Activated T-helper 1 cell treated with anti-CD3 and anti-CD28 coated beads, Interleukin-12 subunit alpha, Interleukin-12 subunit beta, Interleukin-2, Interleukin-4 antibody, amounts not matched to agents 30 ng/mL and 10 ng/mL and 1 ng/mL, durations not matched to agents 14 hours and 24 hours and 36 hours (primary cell): ENCODE results near the gene ADARB2. TPM values are rescaled to one million over a fixed set of nuclear protein-coding genes. Genes with fewer than 3 reads are reported as not detected.

Experiments
- DNase-seq: peaks from one replicate; pipeline ENCODE4 v3.0.0; 2021; ENCODE audit warnings: low spot score
- H3K27ac Mint-ChIP-seq: one replicate; pipeline ENCODE4 v1.8.0; 2021; ENCODE audit warnings: mild to moderate bottlenecking, mixed read lengths
- H3K27me3 Mint-ChIP-seq: one replicate; pipeline ENCODE4 v1.8.0; 2022; ENCODE audit warnings: mild to moderate bottlenecking, moderate library complexity, mixed read lengths; ENCODE audit not compliant: insufficient read depth
- H3K36me3 Mint-ChIP-seq: one replicate; pipeline ENCODE4 v1.8.0; 2021; ENCODE audit warnings: low read depth, mixed read lengths
- H3K4me1 Mint-ChIP-seq: one replicate; pipeline ENCODE4 v1.8.0; 2021; ENCODE audit warnings: low read depth, mixed read lengths
- H3K4me3 Mint-ChIP-seq: one replicate; pipeline ENCODE4 v1.8.0; 2021; ENCODE audit warnings: mild to moderate bottlenecking, moderate library complexity, mixed read lengths
- H3K9me3 Mint-ChIP-seq: one replicate; pipeline ENCODE4 v1.8.0; 2021; ENCODE audit warnings: mixed read lengths
- intact Hi-C: fragments of 100-400 bp; cut with micrococcal nuclease; formaldehyde crosslinking; loops from one replicate; pipeline ENCODE4 v1.15.1; 2024
- total RNA-seq: library from RNA; stranded (reverse); gene quantifications from 2 replicates; pipeline ENCODE4 v1.2.3, GENCODE V29; 2022

The ADARB2 gene
- total RNA-seq, 1 donor from 2014 or later = 0.05 TPM

DNA sequence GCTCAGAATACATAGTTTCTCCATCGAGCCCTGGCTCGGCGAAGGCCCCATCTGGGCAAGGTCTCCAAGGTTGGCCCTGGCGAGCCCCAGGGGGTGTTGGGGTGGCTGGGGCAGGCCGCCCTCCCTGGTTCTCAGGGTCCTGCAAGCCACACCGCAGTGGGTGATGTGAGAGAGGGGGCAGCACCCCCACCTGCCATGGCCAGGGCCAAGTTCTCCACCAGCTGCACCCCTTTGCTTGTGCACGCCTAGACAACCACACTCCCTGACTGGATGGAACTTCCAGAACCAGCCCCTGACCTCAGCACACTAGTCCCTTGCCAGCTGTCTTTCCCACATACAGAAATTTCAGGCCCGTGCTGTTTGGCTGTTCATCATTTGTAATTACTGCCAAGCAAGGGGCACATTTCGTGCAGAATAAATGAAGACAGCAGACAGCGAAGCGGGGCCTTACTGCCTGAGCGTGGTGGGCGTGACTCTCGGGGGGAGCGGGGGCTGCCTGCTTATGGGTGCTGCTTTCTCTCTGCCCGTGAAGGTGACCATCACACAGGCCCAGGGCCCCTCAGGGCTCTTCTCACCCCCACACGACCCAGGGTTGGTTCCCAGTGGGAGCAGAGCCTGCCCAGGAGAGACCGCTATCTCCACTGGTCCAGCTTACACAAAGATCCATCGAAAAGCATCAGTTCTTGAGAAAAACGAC is 85.9 kb downstream of the ADARB2 start:
- Mint-ChIP-seq H3K4me3 (no peak overlapping the region), H3K27me3 (peaks cover 1% of the 10 kb centered on the region), H3K4me1 (no peaks in the 10 kb centered on the region), H3K27ac (no peak overlapping the region), H3K9me3 (no peaks in the 10 kb centered on the region), H3K36me3 (no peaks in the 10 kb centered on the region)
- no peak for DNase-seq
- intact Hi-C loops = no loop called here

- intact Hi-C loops = no loop called here
Measured at GRCh38 chr10:1650542-1651269, 86.6 kb downstream of the ADARB2 start.

GRCh38 chr10:1648648-1649047 is 88.7 kb downstream of the ADARB2 start:
- DNase-seq = no peak
- Mint-ChIP-seq H3K27ac (no peak overlapping the region), H3K36me3 (no peaks in the 10 kb centered on the region), H3K4me3 (no peak overlapping the region), H3K4me1 (peaks cover 3% of the 10 kb centered on the region), H3K9me3 (no peaks in the 10 kb centered on the region), H3K27me3 (peaks cover 2% of the 10 kb centered on the region)
- intact Hi-C loops = loop anchor here (10.0 kb wide), 1 partner anchor 1416 kb away; the partner anchor contains the start of gene PFKP

More at GRCh38 chr10:1650542-1651269, 86.6 kb downstream of the ADARB2 start:
- no peaks in the 10 kb centered on the region for H3K27me3 Mint-ChIP-seq
- DNase-seq = no peak
- no peaks in the 10 kb centered on the region for H3K9me3 Mint-ChIP-seq
- no peaks in the 10 kb centered on the region for H3K36me3 Mint-ChIP-seq
- H3K27ac Mint-ChIP-seq = no peak overlapping the region
- no peaks in the 10 kb centered on the region for H3K4me1 Mint-ChIP-seq
- H3K4me3 Mint-ChIP-seq = no peak overlapping the region

DNA sequence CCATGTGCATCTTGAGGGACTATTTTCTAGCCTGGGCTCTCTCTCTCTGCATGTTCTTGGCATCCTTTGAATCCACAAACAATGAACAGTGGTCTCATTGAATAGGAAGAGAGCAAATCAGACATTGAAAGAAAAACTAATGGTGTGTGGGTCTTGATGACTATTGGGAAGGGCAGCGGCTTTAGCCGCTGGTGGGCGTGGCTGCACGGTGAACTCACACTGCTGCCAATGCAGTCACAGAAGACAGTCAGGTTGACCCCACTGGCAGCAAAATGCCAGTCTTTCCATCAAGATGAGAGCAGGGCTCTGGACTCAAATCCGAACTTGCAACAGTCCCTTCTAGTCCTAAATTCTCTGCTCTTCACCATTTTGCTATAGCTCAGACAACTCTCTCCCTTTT is 91.0 kb downstream of the ADARB2 start:
- Mint-ChIP-seq H3K9me3 (peaks cover 10% of the 10 kb centered on the region), H3K4me1 (peaks cover 17% of the 10 kb centered on the region), H3K27ac (no peak overlapping the region), H3K36me3 (peaks cover 2% of the 10 kb centered on the region), H3K27me3 (peaks cover 2% of the 10 kb centered on the region), H3K4me3 (no peak overlapping the region)
- DNase-seq = no peak
- intact Hi-C loops = loop anchor here (10.0 kb wide), 1 partner anchor 1418 kb away; the partner anchor contains the start of gene PFKP

DNA sequence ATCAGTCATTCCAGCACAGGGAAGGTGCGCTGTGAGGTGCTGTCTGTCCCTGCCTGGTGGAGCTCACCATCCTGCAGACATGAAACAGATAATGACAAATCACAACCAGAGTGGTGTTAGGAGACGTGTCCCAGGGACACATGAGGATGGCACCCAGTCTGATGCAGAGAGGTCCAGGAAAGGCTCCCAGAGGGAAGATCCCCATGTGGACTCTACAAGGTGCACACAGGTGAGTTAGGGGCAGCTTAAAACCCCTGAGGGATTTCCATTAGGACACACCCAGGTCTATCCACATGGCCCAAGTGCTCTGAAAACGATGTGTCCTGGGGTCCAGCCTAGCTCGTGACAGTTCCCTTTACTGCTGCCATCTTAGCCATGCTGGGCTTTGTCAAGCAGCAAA is 91.4 kb downstream of the ADARB2 start:
- Mint-ChIP-seq H3K36me3 (peaks cover 2% of the 10 kb centered on the region), H3K4me3 (no peak overlapping the region), H3K27me3 (peaks cover 2% of the 10 kb centered on the region), H3K4me1 (peaks cover 17% of the 10 kb centered on the region), H3K27ac (no peak overlapping the region), H3K9me3 (peaks cover 10% of the 10 kb centered on the region)
- intact Hi-C loops = loop anchor here (10.0 kb wide), 1 partner anchor 1419 kb away; the partner anchor contains the start of gene PFKP
- no peak for DNase-seq

- Mint-ChIP-seq H3K36me3 (peaks cover 2% of the 10 kb centered on the region), H3K9me3 (peaks cover 10% of the 10 kb centered on the region), H3K4me3 (no peak overlapping the region), H3K27me3 (peaks cover 2% of the 10 kb centered on the region), H3K4me1 (peaks cover 17% of the 10 kb centered on the region), H3K27ac (no peak overlapping the region)
- DNase-seq = no peak
- intact Hi-C loops = loop anchor here (10.0 kb wide), 1 partner anchor 1421 kb away; the partner anchor contains the start of gene PFKP
Measured at GRCh38 chr10:1644191-1644711, 93.1 kb downstream of the ADARB2 start.

DNA sequence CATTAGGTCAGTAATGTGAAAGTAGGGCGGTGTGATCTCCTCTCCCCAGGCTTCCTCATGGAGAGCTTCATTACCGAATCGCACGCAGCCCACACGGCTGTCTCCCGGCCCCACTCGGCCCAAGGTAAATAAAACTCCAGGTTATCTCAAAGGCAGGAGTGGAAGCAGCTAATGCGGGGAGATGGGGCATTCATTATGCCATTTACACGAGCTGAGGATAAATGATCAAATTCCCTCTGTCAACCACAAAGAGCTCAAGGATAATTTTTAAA is 93.5 kb downstream of the ADARB2 start:
- Mint-ChIP-seq H3K36me3 (peaks cover 2% of the 10 kb centered on the region), H3K27me3 (peaks cover 3% of the 10 kb centered on the region), H3K9me3 (peaks cover 10% of the 10 kb centered on the region), H3K27ac (no peak overlapping the region), H3K4me1 (peaks cover 17% of the 10 kb centered on the region), H3K4me3 (no peak overlapping the region)
- no peak for DNase-seq
- intact Hi-C loops = loop anchor here (2.0 to 10.0 kb wide), 3 partner anchors 295 to 1421 kb away; partner anchors contain the start of gene PFKP

GRCh38 chr10:1643161-1643907 is 94.0 kb downstream of the ADARB2 start:
- intact Hi-C loops = loop anchor here (2.0 to 10.0 kb wide), 3 partner anchors 295 to 1421 kb away; partner anchors contain the start of gene PFKP
- peaks cover 10% of the 10 kb centered on the region for H3K9me3 Mint-ChIP-seq
- H3K4me1 Mint-ChIP-seq = peaks cover 17% of the 10 kb centered on the region
- peaks cover 6% of the 10 kb centered on the region for H3K27me3 Mint-ChIP-seq
- H3K36me3 Mint-ChIP-seq = peaks cover 2% of the 10 kb centered on the region
- H3K4me3 Mint-ChIP-seq = peak overlapping the region; percentile 28
- H3K27ac Mint-ChIP-seq = peak overlapping the region; percentile 92
- DNase-seq = peak; percentile 34

GRCh38 chr10:1642600-1643160 is 94.6 kb downstream of the ADARB2 start:
- H3K27ac Mint-ChIP-seq = peak overlapping the region; percentile 92
- peaks cover 2% of the 10 kb centered on the region for H3K36me3 Mint-ChIP-seq
- H3K27me3 Mint-ChIP-seq = peaks cover 8% of the 10 kb centered on the region
- peaks cover 17% of the 10 kb centered on the region for H3K4me1 Mint-ChIP-seq
- peaks cover 10% of the 10 kb centered on the region for H3K9me3 Mint-ChIP-seq
- no peak for DNase-seq
- intact Hi-C loops = loop anchor here (2.0 to 10.0 kb wide), 3 partner anchors 296 to 1422 kb away; partner anchors contain the start of gene PFKP
- peak overlapping the region; percentile 28 for H3K4me3 Mint-ChIP-seq

DNA sequence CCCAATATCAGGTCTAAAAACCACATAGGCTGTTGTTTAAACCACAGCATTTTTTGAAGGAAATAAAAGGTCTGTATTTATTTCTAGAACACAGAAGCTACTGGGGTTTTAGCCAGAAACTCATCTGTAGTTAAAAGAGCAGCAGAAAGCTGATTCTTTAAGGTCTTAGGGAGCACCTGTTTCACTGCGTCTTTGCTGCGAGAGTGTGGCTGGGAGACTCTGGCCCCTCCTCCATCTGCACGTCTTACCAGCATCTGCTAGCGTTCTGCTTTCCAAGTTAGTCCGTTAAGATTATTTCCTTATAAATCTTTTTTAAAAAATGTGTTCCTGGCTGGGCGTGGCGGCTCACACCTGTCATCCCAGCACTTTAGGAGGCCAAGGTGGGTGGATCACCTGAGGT is 95.9 kb downstream of the ADARB2 start:
- peaks cover 17% of the 10 kb centered on the region for H3K4me1 Mint-ChIP-seq
- intact Hi-C loops = loop anchor here (10.0 kb wide), 1 partner anchor 1423 kb away; the partner anchor contains the start of gene PFKP
- peaks cover 10% of the 10 kb centered on the region for H3K9me3 Mint-ChIP-seq
- H3K27me3 Mint-ChIP-seq = peaks cover 9% of the 10 kb centered on the region
- DNase-seq = no peak
- no peak overlapping the region for H3K27ac Mint-ChIP-seq
- H3K4me3 Mint-ChIP-seq = no peak overlapping the region
- peaks cover 2% of the 10 kb centered on the region for H3K36me3 Mint-ChIP-seq

GRCh38 chr10:1638889-1639419 is 98.4 kb downstream of the ADARB2 start:
- peaks cover 17% of the 10 kb centered on the region for H3K4me1 Mint-ChIP-seq
- H3K27ac Mint-ChIP-seq = no peak overlapping the region
- H3K9me3 Mint-ChIP-seq = peaks cover 10% of the 10 kb centered on the region
- H3K27me3 Mint-ChIP-seq = peaks cover 9% of the 10 kb centered on the region
- DNase-seq = no peak
- intact Hi-C loops = no loop called here
- H3K4me3 Mint-ChIP-seq = no peak overlapping the region
- H3K36me3 Mint-ChIP-seq = peaks cover 2% of the 10 kb centered on the region

- peaks cover 8% of the 10 kb centered on the region for H3K4me1 Mint-ChIP-seq
- no peaks in the 10 kb centered on the region for H3K36me3 Mint-ChIP-seq
- H3K4me3 Mint-ChIP-seq = no peak overlapping the region
- no peak for DNase-seq
- H3K9me3 Mint-ChIP-seq = no peaks in the 10 kb centered on the region
- peaks cover 9% of the 10 kb centered on the region for H3K27me3 Mint-ChIP-seq
- H3K27ac Mint-ChIP-seq = no peak overlapping the region
- intact Hi-C loops = no loop called here
Measured at GRCh38 chr10:1635340-1635739, 102.0 kb downstream of the ADARB2 start.
